ENCODE data around the gene KIAA0930.

Gene KIAA0930

DNA sequence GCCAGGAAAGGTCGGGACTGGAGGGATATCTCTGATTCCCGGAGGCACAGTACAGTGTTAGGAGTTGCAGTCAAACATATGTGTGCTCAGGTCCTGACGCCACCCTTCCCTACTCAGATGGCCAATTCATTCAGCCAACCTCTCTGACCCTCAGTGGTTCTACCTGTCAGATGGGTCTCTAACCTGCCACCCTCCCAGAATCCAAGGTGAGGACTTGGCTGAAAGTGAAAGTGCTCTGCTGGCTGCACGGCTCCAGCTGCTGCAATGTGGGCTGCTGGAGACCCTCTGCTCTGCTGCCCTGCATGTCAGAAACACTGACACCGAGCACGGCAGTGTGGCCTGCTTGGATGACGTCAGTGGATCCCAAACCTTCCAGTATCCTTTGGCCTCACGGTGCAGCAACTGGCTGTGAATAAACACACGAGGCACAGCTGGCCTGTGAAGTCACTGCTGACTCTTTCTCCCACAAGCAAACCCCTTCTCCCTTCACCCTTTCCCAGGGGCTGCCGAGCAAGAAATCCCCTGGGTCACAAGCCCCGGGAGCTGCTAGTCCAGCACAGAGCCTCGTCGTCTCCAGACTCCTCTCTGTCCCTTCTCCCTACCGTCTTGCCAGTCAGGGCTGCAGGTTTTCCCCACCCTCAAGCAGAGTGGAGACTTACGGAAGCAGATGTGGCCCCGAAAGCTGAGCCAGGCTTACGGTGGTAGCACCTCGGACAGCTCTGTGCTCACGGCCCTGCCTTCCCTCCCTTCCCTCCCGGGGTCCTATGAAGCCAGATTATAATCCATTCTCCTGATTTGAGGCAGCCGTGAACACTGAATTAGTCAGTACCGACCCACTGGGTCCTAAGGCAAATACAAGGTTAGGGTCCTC lies 24.3 kb downstream of the KIAA0930 start:
- DNase-seq (ENCODE audit: low read depth, low spot score): peak; percentile 78

DNA sequence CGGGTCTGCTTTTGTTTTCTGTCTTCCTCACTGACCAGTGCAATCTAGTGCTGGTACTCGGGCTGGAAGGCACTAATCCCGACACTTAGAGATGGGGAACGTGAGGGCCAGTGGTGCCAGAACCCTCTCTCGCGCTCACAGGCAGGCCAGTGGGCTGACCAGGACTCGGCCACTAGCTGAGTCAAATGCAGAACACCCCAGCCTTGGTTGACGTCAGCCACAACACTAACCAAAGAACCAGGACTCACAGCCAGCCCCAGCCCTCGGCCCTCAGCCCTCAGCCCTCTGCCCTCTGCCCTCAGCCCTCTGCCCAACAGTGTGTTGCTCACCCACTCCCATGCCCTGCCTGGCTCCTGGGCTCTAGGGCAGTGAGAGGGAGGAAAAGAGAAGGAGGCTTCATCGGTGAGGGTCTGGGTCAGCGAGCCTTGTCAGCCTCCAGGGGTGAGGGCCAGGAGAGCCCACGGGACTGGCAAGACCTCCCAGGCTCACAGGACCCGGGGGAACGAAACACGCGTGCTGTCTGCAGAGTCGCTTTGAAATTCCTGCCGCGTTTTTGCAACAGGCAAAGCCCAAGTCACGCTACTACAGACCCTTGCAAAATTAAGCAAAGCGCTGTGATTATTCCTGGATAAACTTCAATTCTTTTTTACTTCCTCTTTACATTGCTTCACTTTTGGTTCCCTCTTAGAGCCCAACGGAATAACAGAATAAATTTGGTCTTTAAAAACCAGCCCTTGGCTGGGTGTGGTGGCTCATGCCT lies 27.5 kb downstream of the KIAA0930 start:
- DNase-seq (ENCODE audit: low read depth, low spot score): peak; percentile 79

DNA sequence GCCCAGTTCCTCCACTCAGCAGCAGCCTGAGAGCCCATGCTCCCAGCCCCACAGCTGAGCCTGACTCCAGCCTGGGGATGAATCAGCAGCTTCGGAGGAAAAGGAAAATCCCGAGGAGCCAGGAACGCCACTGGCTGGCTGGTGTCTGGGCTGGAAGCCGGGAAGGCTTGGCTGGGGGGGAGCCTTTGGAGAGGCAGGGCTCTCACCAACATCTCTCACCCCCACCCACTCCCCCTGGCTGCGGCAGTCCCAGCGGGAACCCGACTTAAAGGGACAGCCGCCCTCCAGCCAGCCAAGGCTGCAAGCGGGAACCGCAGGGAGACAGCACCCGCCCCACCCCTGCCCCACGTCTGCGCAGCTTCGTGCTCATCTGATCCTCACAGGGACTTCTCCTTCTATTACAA lies 28.4 kb downstream of the KIAA0930 start:
- peak; percentile 79 for DNase-seq (ENCODE audit: low read depth, low spot score)

DNA sequence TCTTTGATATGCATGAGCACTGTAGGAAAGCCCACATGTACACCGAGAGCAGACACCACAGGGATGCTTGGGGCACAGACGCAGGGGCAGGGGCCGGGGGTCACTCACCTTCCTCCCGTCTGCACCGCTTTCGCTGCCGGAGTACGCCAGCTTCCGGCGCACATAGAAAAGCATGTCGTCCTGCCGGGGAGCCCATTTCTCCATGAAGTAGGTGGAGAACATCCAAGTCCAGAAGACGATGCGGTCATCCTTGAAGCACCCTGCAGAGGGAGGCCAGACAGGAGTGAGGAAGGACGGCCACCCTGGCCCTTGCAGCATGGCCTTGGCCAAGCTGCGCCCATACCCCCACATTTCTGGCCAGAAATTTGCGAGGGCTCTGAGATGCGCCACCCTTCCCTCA lies 28.8 kb downstream of the KIAA0930 start:
- DNase-seq (ENCODE audit: low read depth, low spot score): no peak

DNA sequence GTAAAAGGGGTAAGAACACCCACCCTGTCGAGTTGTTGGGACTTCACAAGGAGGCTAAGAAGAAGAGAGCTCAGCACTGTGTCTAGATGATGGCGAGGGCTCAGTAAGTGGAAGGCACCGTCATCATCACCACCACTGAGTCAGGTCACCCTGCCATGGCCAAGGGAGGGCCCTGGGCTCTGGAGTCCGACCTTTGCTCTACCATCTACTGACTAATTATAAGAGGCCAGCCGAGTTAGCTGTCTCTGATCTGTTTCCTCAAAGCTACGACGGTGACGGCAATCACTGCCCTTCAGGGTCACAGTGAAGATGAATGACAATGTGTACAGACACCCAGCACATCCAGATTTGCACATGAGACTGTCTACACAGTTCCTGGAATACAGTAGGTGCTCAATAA lies 29.3 kb downstream of the KIAA0930 start:
- no peak for DNase-seq (ENCODE audit: low read depth, low spot score)

DNA sequence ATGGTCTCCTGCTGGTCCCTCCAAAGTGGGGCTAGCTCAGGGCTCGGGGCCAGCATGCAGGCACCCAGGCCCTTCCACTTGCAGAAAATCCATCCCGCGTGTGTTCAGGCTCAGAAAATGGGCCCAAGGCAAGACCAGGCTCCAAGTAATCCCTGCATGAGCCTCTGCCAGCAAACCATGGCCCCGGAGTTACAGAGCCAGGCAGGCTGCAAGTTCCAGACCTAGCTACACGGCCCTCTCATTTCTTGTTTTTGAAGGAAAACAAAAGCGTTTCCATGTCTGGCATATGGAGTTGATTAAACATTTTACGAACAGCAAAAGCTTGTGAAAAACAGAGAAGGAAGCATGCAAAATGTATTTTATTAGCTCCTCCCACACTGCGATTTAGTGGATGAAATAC lies 29.7 kb downstream of the KIAA0930 start:
- no peak for DNase-seq (ENCODE audit: low read depth, low spot score)

DNA sequence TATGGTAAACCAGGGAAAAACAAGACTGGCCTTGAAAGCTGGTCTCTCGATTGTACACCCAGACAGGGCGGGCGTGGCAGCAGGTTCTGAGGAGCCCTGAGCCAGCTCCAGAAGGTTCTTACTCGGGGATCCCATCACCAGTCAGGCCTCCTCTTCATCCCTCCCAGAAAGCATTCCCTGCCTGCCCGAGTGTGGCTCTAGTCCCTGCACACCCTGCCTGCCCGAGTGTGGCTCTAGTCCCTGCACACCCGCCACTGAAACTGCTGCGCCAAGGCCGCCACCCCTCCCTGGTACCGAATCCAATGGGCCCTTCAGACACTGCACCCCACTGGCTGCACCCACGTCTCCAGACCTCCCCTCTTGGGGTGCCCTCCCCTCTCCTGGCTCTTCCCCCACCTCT lies 30.1 kb downstream of the KIAA0930 start:
- DNase-seq (ENCODE audit: low read depth, low spot score): no peak

DNA sequence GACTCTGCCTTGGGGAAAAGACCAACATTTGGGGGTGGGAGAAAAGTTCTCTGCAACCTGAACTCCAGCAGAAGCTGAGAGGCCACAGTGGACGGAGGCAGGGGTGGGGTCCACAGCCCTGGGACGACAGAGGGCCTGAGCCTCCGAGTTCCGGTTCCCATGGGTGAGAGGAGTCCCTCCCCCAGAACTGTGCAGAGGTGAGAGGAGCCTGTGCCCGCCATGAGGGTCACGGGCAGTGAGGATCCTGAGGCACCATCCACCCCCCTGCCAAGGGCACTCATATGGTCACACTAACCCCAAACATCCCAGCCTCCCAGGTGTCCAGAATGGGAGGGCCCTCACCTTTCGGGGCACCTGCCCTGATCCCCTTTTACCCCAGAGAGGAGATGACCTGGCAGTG lies 30.5 kb downstream of the KIAA0930 start:
- DNase-seq (ENCODE audit: low read depth, low spot score): no peak

DNA sequence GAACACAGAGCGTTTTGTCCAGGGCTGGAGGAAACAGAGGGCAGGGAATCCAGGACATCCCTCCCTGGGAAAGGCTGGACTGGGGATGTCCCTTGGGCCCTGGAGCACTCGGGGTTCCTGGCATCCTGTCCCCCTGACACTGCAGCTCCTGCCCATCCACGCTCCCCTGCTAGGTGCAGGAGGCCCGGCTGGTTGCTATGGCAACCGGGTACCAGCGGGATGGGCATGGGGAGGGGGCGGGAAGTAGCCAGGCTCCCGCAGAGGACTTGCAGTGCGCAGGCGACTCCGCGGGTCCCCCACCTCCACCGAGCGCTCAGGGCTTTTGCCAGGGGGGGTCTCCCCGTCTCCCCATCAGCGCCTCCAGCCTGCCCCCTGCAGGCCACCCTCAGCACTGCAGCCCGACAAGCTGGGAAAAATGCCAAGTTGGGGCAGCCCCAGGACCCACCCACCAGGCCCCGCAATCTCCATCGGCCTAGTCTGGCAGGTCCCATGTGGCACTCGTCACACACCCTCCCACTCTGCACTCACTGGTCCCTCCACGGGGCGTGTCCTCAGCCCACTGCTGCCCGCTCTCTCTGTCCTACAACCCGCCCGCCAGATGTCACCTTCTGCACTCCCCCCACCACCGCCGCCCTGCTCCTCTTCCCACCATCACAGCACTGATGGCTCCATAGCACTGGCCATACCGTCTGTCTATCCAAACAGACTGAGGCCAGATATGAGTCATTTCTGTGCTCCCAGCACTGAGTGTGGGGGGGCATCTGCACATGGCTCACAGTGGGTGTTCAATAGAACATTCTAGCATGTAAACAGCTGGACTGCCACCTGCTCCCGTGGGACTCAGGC lies 31.5 kb downstream of the KIAA0930 start:
- DNase-seq (ENCODE audit: low read depth, low spot score): peak; percentile 54

DNA sequence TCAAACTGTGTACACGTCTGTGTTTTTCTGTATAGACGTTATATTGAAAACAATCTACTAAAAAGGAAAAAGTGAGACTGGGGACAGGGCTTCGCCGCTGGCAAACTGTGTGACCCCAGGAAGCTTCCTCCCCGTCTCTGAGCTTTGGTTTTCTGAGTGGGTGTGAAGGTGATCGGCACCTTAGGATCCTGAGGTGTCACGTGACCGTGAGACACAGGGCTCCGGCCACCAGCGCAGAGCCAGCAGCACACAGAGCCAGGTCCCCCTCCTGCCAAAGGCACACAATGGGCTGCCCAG lies 32.0 kb downstream of the KIAA0930 start:
- DNase-seq (ENCODE audit: low read depth, low spot score): no peak

DNA sequence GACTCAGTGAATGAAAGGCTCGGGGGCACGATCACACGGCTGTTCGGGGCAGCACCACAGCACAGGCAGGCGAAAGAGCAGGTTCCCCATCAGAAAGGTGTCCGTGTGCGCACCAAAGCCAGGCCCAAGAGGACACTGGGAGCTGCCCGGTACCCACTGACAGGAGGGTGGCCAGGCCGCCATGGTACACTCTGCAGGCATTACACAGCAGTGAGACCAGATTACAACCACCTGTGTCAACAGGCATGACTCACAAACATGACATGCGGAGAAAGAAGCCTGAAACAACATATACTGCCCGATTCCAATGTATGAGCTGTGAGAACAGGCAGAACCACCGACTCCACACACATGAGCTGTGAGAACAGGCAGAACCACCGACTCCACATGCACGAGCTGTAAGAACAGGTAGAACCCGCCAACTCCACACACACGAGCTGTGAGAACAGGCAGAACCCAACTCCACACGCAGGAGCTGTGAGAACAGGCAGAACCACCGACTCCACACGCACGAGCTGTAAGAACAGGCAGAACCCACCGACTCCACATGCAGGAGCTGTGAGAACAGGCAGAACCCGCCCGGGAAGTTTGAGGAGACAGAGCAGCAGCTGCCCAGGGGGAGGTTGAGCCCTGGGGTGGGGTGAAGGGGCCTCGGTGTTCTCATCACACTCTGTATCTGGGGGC lies 32.6 kb downstream of the KIAA0930 start:
- peak; percentile 39 for DNase-seq (ENCODE audit: low read depth, low spot score)

DNA sequence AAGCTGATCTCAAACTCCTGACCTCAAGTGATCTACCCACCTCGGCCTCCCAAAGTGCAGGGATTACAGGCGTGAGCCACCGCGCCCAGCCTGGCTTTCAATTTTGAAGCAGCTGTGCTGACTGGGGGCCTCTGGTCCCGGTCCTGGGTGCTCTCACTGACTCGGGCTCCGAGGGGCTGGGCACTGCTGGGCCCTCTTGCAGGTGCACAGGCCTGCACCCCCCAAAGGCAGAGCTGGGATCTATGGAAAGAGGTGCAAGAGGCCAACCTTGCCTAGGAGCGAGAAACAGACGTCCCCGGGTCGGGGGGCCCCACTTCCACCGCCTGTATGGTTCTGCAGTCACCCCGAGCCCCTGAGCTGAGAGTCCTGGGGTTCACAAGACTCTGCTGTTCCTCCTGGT lies 33.2 kb downstream of the KIAA0930 start:
- no peak for DNase-seq (ENCODE audit: low read depth, low spot score)

DNA sequence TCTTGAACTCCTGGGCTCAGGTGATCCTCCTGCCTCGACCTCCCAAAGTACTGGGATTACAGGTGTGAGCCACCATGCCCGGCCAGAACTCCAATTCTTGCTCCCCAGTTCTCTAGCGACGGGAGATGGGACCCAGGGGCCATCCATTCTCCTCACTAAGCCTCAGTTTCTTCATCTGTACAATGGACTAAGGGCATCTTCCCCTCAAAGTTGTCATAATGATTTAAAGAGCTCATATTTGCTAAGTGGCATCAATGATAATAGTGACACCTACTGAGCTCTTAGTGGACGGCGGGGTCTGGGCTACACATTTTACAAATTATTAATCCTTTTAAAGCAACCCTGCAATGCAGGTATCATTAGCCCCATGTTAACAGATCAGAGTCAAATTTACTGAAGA lies 34.5 kb downstream of the KIAA0930 start:
- DNase-seq (ENCODE audit: low read depth, low spot score): no peak

DNA sequence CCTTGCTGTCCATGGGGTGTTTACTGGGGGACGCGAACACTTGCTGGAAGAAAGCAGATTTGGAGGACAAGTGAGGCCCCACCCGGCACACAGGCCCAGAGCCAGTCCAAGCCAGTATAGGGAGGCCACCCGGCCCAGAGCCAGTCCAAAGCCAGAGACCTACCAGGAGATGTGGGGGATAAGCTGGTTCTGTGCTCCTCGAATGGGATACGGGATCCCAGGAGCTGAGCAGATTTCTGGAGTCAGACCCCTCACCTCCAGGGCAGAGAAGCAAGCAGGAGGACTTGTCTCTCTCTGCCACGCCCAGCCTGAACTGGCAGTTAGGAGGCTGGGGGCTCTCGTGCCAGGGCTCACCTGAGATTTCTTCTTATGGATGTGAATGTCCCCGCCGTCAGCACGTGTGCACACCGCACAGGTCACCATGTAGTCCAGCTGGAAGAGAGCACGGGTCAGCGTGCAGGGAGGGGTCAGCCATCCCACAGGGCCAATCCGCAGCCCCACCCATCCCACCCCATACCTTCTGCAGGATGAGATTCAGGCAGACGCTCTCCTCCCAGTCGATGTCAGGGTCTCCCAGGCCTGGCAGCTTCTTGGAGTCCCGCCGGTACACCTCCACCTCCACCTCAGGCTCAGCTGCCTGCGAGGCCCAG lies 35.3 kb downstream of the KIAA0930 start:
- no peak for DNase-seq (ENCODE audit: low read depth, low spot score)

DNA sequence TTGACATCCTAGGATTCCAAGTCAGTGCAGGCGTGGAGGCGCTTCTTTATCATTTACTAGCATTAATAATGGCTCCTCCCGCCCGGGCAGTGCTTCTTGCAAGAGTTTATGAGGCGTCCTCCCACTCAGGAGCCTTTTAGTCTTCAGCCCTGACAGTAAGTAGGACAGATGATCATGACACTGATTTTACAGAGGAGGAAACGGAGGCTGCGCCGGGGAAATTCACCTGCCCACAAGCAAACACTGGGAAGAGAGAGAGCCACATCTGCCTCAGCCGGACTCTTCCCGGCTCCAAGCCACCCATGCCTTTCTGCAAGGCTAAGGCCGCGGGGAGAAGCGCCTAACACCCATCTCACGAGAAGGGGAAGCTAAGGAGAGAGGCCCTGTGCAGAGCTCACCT lies 35.9 kb downstream of the KIAA0930 start:
- no peak for DNase-seq (ENCODE audit: low read depth, low spot score)

DNA sequence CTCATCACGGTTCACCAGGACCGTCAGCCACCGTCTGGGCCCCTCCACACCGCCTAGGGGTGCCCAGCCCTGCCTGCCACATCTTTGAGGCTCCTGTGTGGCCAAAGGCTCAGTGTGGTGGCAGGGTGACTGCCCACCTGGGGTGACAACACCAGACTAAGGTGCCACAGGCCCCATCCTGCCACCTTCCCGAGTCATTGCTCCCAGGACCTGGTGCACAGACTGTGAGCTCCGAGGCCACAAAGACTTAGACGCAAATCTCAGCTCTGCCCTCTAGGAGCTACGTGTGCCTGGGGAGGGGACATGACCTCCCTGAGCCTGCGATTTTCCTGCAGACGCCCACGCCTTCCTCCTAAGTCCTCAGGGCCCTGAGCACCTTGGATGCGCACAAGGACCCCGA lies 36.5 kb downstream of the KIAA0930 start:
- DNase-seq (ENCODE audit: low read depth, low spot score): no peak

DNA sequence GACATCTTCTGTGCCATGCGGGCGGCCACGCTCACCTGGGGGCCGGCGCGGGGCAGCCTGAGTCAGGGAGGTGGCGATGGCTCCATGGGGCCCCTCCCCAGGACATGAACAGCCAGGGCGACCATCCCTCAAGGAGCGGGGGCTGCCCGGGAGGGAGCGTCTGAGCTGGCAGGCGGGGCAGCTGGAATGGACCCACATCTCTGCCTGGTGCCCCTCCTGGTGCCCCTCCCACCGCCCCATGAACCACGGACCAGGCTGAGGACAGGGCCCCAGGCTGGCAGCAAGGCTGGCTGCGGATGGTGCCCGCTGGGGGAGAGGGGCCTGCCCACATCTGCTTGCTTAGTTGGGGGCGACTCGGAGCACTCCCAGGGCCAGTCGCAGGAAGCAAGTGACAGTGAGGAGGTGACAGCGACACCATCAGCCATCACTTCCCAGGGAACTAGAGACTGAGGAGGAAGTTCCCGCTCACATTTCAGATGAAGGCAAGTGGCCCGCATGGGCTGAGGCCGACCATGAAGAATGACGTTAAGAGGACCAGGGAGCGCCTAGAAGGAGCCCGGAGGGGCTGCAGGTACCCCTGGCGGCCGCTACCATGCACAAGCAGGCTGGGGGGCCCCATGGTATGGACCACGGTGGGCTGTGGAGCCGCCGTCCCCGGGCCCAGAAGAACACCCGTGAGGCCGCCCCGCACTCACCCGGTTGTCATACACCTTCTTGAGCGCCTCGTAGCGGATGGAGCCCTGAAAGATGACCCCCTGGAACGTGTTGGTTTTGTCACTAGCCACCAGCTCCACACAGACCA lies 37.3 kb downstream of the KIAA0930 start:
- no peak for DNase-seq (ENCODE audit: low read depth, low spot score)

DNA sequence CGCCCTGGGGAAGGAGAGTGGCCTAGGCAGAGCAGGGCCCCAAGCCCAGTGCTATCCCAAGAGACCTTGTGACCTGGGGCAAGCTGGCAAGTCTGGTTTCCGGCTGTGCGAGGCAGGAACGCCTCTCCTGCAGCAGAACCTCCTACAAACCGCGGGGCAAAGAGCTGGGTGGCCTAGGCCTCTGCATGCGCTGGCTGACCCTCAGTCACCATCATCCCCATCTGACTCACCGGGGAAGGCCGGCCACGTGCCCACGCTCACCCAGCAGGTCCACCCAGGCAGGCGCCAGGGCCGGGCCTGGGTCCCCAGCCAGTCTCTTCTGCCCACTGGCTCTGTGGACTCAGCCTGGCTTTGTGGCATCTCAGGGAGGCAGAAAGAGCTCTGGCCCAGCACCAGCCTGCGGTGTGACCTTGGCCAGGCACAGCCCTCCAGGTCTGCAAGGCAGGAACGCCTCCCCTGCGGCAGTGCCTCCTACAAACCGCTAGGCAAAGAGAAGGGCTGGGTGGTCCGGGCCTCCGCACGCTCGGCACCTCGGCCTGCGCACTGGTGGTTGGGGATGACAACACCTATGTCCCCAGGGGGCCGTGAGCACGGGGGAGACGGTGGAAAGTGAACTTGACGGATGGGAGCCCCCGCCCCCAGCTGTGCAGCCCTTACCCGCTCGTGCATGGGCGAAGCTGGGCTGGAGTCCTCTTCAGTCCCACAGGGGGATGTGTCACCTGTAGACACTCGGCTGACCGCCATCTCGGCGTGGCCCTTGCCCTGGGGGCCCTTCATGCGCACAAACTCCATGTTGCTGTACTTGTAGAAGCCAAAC lies 38.2 kb downstream of the KIAA0930 start:
- DNase-seq (ENCODE audit: low read depth, low spot score): no peak

DNA sequence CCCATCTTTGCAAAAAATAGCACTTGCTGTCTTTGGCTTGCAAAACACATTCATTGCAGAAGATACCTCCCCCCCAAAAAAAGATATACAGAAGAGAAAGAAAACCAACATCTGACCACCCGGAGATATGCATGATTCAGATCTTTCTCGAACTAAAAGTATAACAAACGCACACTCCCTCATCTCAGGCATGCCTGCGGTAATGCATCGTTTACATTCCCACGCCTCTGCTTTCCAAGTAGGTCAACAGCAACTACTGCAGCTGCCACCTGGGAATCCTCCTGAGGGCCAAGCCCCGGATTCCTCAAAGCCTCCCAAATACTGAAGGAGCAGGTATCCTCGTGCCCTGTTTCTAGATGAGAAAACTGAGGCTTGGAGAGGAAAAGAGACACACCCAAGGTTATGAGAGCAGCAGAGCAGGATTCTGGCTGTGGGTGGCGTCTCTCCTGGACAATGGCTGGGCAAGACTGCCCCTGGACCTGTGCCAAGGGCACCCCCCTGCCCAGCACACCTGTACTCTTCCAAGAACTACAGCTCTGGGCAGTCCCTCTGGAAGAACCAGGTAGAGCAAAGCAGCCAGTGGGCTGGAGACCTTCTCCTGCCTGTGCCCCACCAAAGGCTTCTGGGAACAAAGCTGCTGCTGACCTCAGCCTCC lies 38.9 kb downstream of the KIAA0930 start:
- peak; percentile 54 for DNase-seq (ENCODE audit: low read depth, low spot score)

All from ELF-1 (cell line).